Measurements from ENCODE around the gene AQP12B. TPM values are rescaled to one million over a fixed set of nuclear protein-coding genes. Genes with fewer than 3 reads are reported as not detected.

The AQP12B gene
- total RNA-seq, 1 donor from 2014 or later = not detected

GRCh38 chr2:240635998-240636547, 46.6 kb downstream of the AQP12B start:
- DNase-seq (ENCODE audit: low read depth in 2 of 2) = no peak

GRCh38 chr2:240635121-240635997, 47.3 kb downstream of the AQP12B start:
- no peak for DNase-seq (ENCODE audit: low read depth in 2 of 2)

GRCh38 chr2:240632306-240632721, 50.4 kb downstream of the AQP12B start:
- DNase-seq (ENCODE audit: low read depth in 2 of 2) = no peak

- no peak for DNase-seq (ENCODE audit: low read depth in 2 of 2)
Observed at GRCh38 chr2:240631548-240632305, 51.0 kb downstream of the AQP12B start.

GRCh38 chr2:240630771-240631547, 51.7 kb downstream of the AQP12B start:
- no peak for DNase-seq (ENCODE audit: low read depth in 2 of 2)

GRCh38 chr2:240629968-240630770, 52.5 kb downstream of the AQP12B start:
- no peak for DNase-seq (ENCODE audit: low read depth in 2 of 2)

- no peak for DNase-seq (ENCODE audit: low read depth in 2 of 2)
Observed at GRCh38 chr2:240629619-240629967, 53.1 kb downstream of the AQP12B start.

- DNase-seq (ENCODE audit: low read depth in 2 of 2) = no peak
Observed at GRCh38 chr2:240628808-240629618, 53.7 kb downstream of the AQP12B start.

GRCh38 chr2:240628507-240628807, 54.2 kb downstream of the AQP12B start:
- no peak for DNase-seq (ENCODE audit: low read depth in 2 of 2)

- DNase-seq (ENCODE audit: low read depth in 2 of 2) = no peak
Observed at GRCh38 chr2:240627736-240628506, 54.8 kb downstream of the AQP12B start.

GRCh38 chr2:240626531-240627300, 56.0 kb downstream of the AQP12B start:
- no peak for DNase-seq (ENCODE audit: low read depth in 2 of 2)

Other genes with a start within 250 kb of the AQP12B start
- gene GPC1, start 247.2 kb downstream of the AQP12B start, total RNA-seq = 12.5 and 14.4 TPM in 2 replicates
- gene ANKMY1, start 124.9 kb downstream of the AQP12B start, total RNA-seq = 3.2 and 6.2 TPM in 2 replicates
- gene DUSP28, start 122.5 kb downstream of the AQP12B start, total RNA-seq = 1.4 and 1.8 TPM in 2 replicates
- 16.2 and 38.6 TPM in 2 replicates for gene RNPEPL1, start 114.4 kb downstream of the AQP12B start, total RNA-seq
- gene CAPN10, start 96.2 kb downstream of the AQP12B start, total RNA-seq = 20.4 and 22.6 TPM in 2 replicates
- gene GPR35, start 57.4 kb downstream of the AQP12B start, total RNA-seq = 0.13 TPM in 2 replicates
- gene AQP12A, start 9.0 kb upstream of the AQP12B start, total RNA-seq = not detected in 2 replicates
- gene KIF1A, start 137.3 kb upstream of the AQP12B start, total RNA-seq = under 0.01 TPM in 2 replicates
- gene AGXT, start 185.9 kb upstream of the AQP12B start, total RNA-seq = not detected in 2 replicates
- gene MAB21L4, start 213.3 kb upstream of the AQP12B start, total RNA-seq = not detected in 2 replicates
- gene CROCC2, start 223.5 kb upstream of the AQP12B start, total RNA-seq = not detected in 2 replicates